Central memory CD8-positive, alpha-beta T cell (primary cell): ENCODE measurements around the gene AGXT.

Source experiments
- ATAC-seq: fragments of 150-1000 bp; cut with Tn5 transposase; replicated peaks from 2 replicates; pipeline ENCODE4 v1.10.0; 2022; ENCODE audit warnings: mild to moderate bottlenecking, moderate FRiP score, moderate number of reproducible peaks; ENCODE audit not compliant: poor library complexity, severe bottlenecking; ENCODE audit errors: extremely low read depth
- DNase-seq, 2 donors: peaks; one replicate each; pipeline ENCODE4 v3.0.0; 2021; ENCODE audit warnings: low spot score in 2 of 2
- H3K27ac Mint-ChIP-seq: one replicate; pipeline ENCODE4 v1.8.0; 2022; ENCODE audit warnings: low read depth, mild to moderate bottlenecking, moderate library complexity, mixed read lengths
- H3K27me3 Mint-ChIP-seq: one replicate; pipeline ENCODE4 v1.8.0; 2022; ENCODE audit warnings: mixed read lengths
- H3K36me3 Mint-ChIP-seq: one replicate; pipeline ENCODE4 v1.8.0; 2022; ENCODE audit warnings: mild to moderate bottlenecking, moderate library complexity, mixed read lengths; ENCODE audit not compliant: insufficient read depth
- H3K4me1 Mint-ChIP-seq: one replicate; pipeline ENCODE4 v1.8.0; 2022; ENCODE audit warnings: mixed read lengths
- H3K4me3 Mint-ChIP-seq: one replicate; pipeline ENCODE4 v1.8.0; 2022; ENCODE audit warnings: mild to moderate bottlenecking, moderate library complexity, mixed read lengths
- H3K9me3 Mint-ChIP-seq: one replicate; pipeline ENCODE4 v1.8.0; 2022; ENCODE audit warnings: mixed read lengths

Gene AGXT

GRCh38 chr2:240896394-240896793 is 27.8 kb downstream of the AGXT start:
- no peaks in the 10 kb centered on the region for H3K9me3 Mint-ChIP-seq
- no peaks in the 10 kb centered on the region for H3K36me3 Mint-ChIP-seq
- H3K4me3 Mint-ChIP-seq = no peak overlapping the region
- no peak for DNase-seq
- H3K27me3 Mint-ChIP-seq = peaks cover 34% of the 10 kb centered on the region
- H3K27ac Mint-ChIP-seq = no peak overlapping the region
- H3K4me1 Mint-ChIP-seq = no peaks in the 10 kb centered on the region
- ATAC-seq = no peak

- no peaks in the 10 kb centered on the region for H3K36me3 Mint-ChIP-seq
- no peak overlapping the region for H3K4me3 Mint-ChIP-seq
- no peaks in the 10 kb centered on the region for H3K4me1 Mint-ChIP-seq
- no peaks in the 10 kb centered on the region for H3K9me3 Mint-ChIP-seq
- ATAC-seq (no peak), DNase-seq (no peak)
- no peak overlapping the region for H3K27ac Mint-ChIP-seq
- peaks cover 35% of the 10 kb centered on the region for H3K27me3 Mint-ChIP-seq
These were observed 28.5 kb downstream of the AGXT start for GRCh38 chr2:240896871-240897692.

- Mint-ChIP-seq H3K9me3 (no peaks in the 10 kb centered on the region), H3K27me3 (peaks cover 35% of the 10 kb centered on the region), H3K4me3 (no peak overlapping the region), H3K27ac (no peak overlapping the region), H3K4me1 (no peaks in the 10 kb centered on the region), H3K36me3 (no peaks in the 10 kb centered on the region)
- ATAC-seq = no peak
- no peak for DNase-seq
These were observed 29.6 kb downstream of the AGXT start for GRCh38 chr2:240898108-240898730.

- Mint-ChIP-seq H3K27me3 (peaks cover 35% of the 10 kb centered on the region), H3K9me3 (no peaks in the 10 kb centered on the region)
These were observed 30.3 kb downstream of the AGXT start for GRCh38 chr2:240898731-240899467.

GRCh38 chr2:240899468-240899865 is 30.8 kb downstream of the AGXT start:
- Mint-ChIP-seq H3K27me3 (peaks cover 35% of the 10 kb centered on the region), H3K4me1 (no peaks in the 10 kb centered on the region), H3K36me3 (no peaks in the 10 kb centered on the region), H3K27ac (no peak overlapping the region), H3K9me3 (no peaks in the 10 kb centered on the region), H3K4me3 (no peak overlapping the region)
- no peak for DNase-seq
- no peak for ATAC-seq

More at GRCh38 chr2:240898731-240899467, 30.3 kb downstream of the AGXT start:
- no peak overlapping the region for H3K4me3 Mint-ChIP-seq
- H3K4me1 Mint-ChIP-seq = no peaks in the 10 kb centered on the region
- no peak overlapping the region for H3K27ac Mint-ChIP-seq
- DNase-seq (no peak), ATAC-seq (no peak)
- no peaks in the 10 kb centered on the region for H3K36me3 Mint-ChIP-seq

GRCh38 chr2:240900141-240900860 is 31.7 kb downstream of the AGXT start:
- ATAC-seq (no peak), DNase-seq (no peak)
- Mint-ChIP-seq H3K4me1 (no peaks in the 10 kb centered on the region), H3K27me3 (peaks cover 35% of the 10 kb centered on the region), H3K36me3 (no peaks in the 10 kb centered on the region), H3K27ac (no peak overlapping the region), H3K9me3 (no peaks in the 10 kb centered on the region), H3K4me3 (no peak overlapping the region)

- peaks cover 38% of the 10 kb centered on the region for H3K27me3 Mint-ChIP-seq
- no peak overlapping the region for H3K4me3 Mint-ChIP-seq
- H3K9me3 Mint-ChIP-seq = no peaks in the 10 kb centered on the region
- no peaks in the 10 kb centered on the region for H3K4me1 Mint-ChIP-seq
- DNase-seq (no peak), ATAC-seq (no peak)
- no peaks in the 10 kb centered on the region for H3K36me3 Mint-ChIP-seq
- no peak overlapping the region for H3K27ac Mint-ChIP-seq
These were observed 33.5 kb downstream of the AGXT start for GRCh38 chr2:240901986-240902614.

- Mint-ChIP-seq H3K4me3 (no peak overlapping the region), H3K27me3 (peaks cover 36% of the 10 kb centered on the region), H3K4me1 (no peaks in the 10 kb centered on the region), H3K36me3 (no peaks in the 10 kb centered on the region), H3K9me3 (no peaks in the 10 kb centered on the region), H3K27ac (no peak overlapping the region)
- DNase-seq (no peak), ATAC-seq (no peak)
These were observed 34.0 kb downstream of the AGXT start for GRCh38 chr2:240902615-240903041.

GRCh38 chr2:240903191-240904060 is 34.8 kb downstream of the AGXT start:
- ATAC-seq = no peak
- DNase-seq = no peak
- no peak overlapping the region for H3K4me3 Mint-ChIP-seq
- H3K27me3 Mint-ChIP-seq = peaks cover 28% of the 10 kb centered on the region
- no peak overlapping the region for H3K27ac Mint-ChIP-seq
- no peaks in the 10 kb centered on the region for H3K9me3 Mint-ChIP-seq
- no peaks in the 10 kb centered on the region for H3K4me1 Mint-ChIP-seq
- H3K36me3 Mint-ChIP-seq = no peaks in the 10 kb centered on the region

GRCh38 chr2:240904216-240905175 is 35.9 kb downstream of the AGXT start:
- ATAC-seq (no peak), DNase-seq (no peak)
- H3K4me1 Mint-ChIP-seq = no peaks in the 10 kb centered on the region
- peaks cover 18% of the 10 kb centered on the region for H3K27me3 Mint-ChIP-seq
- no peak overlapping the region for H3K27ac Mint-ChIP-seq
- no peak overlapping the region for H3K4me3 Mint-ChIP-seq
- no peaks in the 10 kb centered on the region for H3K9me3 Mint-ChIP-seq
- H3K36me3 Mint-ChIP-seq = no peaks in the 10 kb centered on the region
